HG02840 (cell line): ENCODE measurements around the gene C12orf42.
A peak's percentile ranks its signal among the peaks of the same experiment; 100 is the strongest.
"Not testable (repeated sequence)": the region's sequence is repeated elsewhere in the genome, so short reads cannot be mapped to it uniquely, and the experiment has no call there.

Source experiments
- ATAC-seq: cut with Tn5 transposase; IDR thresholded peaks from one replicate; pipeline ENCODE4 v1.9.1; 2021; ENCODE audit warnings: mild to moderate bottlenecking, moderate library complexity, moderate number of reproducible peaks; ENCODE audit not compliant: unreplicated experiment, low FRiP score

C12orf42 gene

GRCh38 chr12:103499571-103499970 lies 3.8 kb upstream of the C12orf42 start:
- no peak for ATAC-seq

GRCh38 chr12:103498990-103499389 lies 3.2 kb upstream of the C12orf42 start:
- ATAC-seq = no peak

GRCh38 chr12:103494734-103495468 lies 867 bp downstream of the C12orf42 start:
- peak; percentile 37 for ATAC-seq

DNA sequence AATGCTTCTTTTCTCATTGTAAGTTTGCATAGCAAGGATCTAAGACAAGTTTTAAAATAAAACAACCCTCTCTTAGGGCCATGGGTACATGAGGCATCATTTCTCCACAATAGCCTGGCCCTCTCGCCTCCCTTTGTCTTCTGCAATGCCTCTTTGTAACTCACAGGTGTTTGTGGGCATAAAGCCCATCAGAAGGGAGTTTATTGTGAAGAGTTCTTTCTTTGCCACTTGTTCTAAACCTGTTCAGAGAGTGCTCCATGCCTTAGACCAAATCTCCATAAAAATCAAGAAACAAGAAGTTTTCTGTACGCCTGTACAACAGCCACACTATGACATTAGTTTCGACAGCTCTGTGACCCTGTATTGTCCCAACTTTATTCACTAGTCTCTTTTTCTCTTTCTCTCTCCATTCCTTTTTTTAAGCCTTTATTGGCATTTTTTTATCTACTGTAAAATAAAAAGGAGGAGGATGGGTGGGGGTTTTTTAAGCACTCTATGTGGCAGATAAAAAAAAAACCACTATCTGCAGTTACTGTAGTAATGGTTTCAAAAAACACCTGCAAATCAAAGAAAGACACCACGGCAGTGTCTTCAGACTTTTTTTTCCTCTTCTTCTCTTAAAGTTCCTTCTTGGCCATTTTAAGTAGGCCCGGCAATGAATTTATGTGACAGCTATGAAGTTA lies 1.6 kb downstream of the C12orf42 start:
- no peak for ATAC-seq

GRCh38 chr12:103493199-103493598 lies 2.6 kb downstream of the C12orf42 start:
- no peak for ATAC-seq

DNA sequence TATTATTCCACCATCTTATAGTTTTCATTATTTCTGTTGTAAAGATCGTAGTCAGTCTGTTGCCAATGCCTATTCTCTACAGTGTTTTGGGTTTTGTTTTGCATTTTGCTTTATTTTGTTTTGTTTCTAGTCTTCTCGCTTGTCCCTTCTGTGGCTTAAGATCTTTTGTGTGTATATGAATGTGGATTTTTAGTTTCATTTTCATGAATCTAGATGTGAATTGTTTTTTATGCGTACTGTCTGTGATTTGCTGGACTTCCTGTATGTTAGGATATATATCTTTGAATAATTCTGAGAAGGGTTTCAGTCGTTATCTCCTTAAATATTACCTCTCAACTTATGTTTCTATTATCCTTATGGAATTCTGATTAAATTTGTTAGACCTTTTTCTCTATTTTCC lies 13.4 kb downstream of the C12orf42 start:
- ATAC-seq = no peak

DNA sequence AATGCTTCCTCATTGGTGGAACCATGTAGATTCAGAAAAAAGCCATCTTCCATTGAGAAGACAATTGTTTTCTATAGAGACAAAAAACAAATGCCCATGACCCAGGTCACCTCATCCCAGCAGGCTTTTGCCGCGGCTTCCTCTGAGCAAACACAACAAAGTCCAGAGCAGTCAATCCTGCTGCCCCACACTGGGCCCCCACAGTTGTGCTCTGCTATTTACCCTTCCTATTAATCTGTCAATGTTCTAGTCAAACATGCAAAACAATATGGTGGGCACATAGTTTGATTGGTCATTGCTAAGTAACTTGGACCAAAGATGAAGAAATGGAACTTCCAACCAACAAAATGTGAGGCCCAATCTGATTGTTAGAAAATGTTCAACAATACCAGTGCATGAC lies 20.7 kb downstream of the C12orf42 start:
- no peak for ATAC-seq

DNA sequence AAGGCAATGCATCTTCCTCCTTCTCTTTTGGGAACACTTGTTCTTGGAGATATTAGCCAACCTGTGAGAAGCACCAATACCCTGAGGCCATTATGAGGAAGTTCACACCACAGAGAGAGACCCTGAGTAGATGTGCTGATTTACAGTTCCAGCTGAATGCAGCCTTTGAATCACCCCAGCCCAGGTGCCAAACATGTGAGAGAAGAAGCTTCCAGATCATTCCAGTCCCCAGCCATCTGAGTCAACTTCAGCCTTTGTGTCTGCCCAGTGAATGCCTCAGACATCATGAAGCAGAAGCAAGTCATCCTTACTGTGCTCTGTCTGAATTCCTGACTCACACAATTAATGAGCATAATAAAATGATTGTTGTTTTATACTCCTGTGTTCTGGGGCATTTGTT lies 25.1 kb downstream of the C12orf42 start:
- ATAC-seq = no peak

DNA sequence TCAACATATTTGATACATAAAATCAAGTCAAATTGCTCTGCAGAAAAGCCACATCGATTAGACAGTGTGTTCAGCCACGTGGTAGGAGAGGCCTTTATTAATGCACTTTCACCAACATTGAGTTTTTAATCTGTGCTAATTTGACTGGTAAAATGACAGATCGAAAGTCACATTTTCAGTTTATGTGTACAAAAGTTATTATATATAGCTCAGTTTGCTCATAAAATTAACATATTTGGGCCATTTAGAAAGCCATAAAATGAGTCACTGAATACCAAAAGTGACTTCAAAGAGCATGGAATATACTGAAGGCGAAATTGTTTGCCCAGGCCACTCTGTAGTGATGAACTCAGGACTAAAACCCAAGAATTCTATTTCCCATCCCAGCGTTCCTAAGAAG lies 26.0 kb downstream of the C12orf42 start:
- no peak for ATAC-seq

DNA sequence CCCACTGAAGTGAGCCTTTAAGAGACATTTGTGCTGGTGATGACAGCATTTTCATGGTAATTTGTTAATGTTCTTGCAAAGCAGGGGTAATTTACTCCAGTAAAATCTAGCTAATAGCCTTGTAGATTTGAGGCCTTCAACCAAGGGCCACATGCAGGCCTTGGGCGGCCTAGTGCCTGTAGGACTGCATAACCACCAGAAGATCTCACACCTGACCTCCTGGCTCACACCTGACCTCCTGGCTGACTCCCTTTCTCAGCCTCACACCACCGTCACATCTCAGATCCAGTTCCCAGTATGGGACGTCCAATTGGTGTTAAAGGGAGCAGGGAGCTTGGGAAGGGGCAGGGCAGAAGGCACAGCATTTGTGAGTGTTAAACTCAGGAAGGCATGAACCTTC lies 26.9 kb downstream of the C12orf42 start:
- no peak for ATAC-seq

GRCh38 chr12:103462675-103463074 lies 33.1 kb downstream of the C12orf42 start:
- peak; percentile 86 for ATAC-seq

GRCh38 chr12:103457471-103457870 lies 38.3 kb downstream of the C12orf42 start:
- ATAC-seq = no peak

- ATAC-seq = no peak
These were observed 39.8 kb downstream of the C12orf42 start for GRCh38 chr12:103456006-103456405.

GRCh38 chr12:103455020-103455763 lies 40.6 kb downstream of the C12orf42 start:
- ATAC-seq = no peak

GRCh38 chr12:103444983-103445382 lies 50.8 kb downstream of the C12orf42 start:
- ATAC-seq = no peak

DNA sequence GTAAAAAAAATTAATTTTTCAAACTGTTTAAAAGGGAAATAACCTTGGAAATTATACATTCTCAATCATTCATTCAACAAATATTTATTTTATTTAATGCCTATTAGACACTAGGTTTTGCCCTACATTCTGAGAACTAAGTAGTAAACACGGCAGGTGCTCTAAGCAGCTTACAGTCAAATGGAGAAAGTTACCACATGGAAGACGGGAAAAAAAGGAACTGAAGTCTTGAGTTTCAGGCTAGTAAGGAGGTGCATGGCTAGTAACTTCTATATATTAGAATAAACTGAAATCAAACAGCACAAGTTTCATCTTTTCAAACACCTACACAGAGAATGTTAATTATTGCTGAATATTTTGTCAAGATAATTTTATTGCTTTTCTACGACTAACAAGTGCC lies 52.9 kb downstream of the C12orf42 start:
- no peak for ATAC-seq

GRCh38 chr12:103442182-103442555 lies 53.6 kb downstream of the C12orf42 start:
- no peak for ATAC-seq

DNA sequence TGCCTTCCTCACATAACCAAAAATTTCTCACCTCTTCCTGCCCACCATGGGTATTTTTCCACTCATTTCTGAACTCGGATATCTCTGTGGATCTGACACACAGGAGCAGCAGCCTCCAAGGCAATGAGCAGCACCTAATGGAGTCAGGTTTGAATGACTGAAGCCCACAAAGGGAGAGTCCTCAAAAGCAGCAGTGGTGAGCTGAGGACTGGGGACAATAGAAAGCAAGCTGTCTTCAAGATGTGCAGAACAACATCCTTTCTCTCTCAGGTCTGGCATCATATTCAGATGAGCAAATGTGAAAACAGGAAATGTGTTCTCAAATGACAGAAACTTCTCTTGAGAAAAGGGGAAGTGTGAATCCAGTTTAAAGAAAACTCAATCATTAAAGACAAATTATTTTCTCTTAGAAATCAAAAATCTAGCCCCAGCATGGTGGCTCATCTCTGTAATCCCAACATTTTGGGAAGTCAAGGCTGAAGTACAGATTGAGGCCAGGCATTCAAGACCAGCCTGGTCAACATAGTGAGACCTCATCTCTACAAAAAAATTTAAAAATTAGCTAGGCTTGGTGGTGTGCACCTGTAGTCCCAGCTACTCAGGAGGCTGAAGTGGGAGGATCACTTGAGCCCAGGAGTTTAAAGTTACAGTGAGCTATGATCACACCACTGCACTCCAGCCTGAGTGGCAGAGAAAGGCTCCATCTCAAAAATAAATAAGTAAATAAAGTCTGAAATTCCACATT lies 54.2 kb downstream of the C12orf42 start:
- ATAC-seq = peak; percentile 97

DNA sequence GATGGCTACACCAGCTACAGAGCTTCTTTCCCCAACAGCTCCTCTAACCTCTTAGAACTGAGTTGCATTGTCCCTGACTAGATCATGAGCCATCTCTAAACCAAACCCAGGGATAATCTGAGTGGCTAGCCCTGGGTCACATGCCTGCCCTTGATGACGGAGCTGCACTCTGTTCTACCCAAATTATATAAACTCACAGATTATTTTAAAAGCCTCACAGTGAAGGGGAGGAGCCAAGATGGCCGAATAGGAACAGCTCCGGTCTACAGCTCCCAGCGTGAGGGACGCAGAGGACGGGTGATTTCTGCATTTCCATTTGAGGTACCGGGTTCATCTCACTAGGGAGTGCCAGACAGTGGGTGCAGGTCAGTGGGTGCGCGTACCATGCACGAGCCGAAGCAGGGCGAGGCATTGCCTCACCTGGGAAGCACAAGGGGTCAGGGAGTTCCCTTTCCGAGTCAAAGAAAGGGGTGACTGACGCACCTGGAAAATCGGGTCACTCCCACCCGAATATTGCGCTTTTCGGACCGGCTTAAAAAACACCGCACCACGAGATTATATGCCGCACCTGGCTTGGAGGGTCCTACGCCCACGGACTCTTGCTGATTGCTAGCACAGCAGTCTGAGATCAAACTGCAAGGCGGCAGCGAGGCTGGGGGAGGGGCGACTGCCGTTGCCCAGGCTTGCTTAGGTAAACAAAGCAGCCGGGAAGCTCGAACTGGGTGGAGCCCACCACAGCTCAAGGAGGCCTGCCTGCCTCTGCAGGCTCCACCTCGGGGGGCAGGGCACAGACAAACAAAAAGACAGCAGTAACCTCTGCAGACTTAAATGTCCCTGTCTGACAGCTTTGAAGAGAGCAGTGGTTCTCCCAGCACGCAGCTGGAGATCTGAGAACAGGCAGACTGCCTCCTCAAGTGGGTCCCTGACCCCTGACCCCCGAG lies 61.3 kb downstream of the C12orf42 start:
- not testable (repeated sequence) for ATAC-seq

DNA sequence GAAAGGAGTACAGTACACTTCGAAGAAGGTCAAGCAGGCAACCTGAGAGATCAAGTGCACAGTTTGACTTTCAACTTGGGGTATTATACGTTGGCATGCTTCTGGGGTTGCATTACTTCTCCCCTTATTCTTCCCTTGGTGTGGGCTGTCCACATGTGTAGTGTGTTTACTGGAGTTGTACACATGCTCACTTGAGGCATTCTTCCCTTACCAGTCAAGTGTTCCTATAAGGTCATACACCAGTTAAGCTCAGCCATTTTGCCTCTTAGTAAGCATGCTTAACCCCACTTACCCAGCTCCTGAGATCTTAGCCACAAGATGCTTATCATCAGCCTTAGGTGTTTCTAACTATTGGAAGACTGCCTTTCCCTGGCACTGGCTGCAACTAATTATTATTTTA lies 63.8 kb downstream of the C12orf42 start:
- no peak for ATAC-seq
